ENCODE measurements around the gene SLC25A27.

DNA sequence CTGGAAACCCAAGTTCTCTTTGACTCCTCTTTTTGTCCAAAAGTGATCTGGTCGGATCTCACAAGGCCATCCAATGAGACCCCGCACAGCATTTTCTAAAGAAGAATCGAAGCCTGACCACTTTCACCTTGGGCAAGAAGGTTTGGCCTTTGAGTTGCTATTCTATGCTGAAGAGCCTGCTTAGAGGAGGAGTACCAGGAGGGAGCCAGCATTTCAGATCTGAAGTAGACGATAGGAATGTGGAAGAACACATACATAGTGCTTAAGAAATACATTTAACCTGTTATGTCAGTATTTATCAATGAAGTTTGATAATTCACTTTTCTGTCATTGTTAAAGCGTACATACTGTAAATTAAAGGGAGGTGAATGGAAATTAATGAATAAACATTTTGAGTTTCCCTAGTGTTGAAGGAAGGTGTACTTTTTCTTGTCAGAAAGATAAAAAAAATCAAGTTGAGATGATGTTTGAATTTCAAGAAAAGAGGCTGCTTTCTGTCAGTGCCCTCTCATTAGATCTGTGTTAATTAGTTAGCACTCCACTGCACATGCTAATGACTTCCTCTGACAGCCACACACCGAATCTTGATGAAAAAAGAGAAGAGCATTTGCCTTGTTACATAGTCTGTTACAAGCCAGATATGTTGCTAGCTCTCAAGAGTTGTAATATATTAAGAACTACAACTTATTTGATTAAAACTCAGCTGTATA lies 24.0 kb downstream of the SLC25A27 start:
- TF ChIP-seq, protein P1, sequence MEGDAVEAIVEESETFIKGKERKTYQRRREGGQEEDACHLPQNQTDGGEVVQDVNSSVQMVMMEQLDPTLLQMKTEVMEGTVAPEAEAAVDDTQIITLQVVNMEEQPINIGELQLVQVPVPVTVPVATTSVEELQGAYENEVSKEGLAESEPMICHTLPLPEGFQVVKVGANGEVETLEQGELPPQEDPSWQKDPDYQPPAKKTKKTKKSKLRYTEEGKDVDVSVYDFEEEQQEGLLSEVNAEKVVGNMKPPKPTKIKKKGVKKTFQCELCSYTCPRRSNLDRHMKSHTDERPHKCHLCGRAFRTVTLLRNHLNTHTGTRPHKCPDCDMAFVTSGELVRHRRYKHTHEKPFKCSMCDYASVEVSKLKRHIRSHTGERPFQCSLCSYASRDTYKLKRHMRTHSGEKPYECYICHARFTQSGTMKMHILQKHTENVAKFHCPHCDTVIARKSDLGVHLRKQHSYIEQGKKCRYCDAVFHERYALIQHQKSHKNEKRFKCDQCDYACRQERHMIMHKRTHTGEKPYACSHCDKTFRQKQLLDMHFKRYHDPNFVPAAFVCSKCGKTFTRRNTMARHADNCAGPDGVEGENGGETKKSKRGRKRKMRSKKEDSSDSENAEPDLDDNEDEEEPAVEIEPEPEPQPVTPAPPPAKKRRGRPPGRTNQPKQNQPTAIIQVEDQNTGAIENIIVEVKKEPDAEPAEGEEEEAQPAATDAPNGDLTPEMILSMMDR (IDR thresholded peaks at IDR 0.05), result no peak
- no peak for TF ChIP-seq POLR2A (IDR thresholded peaks at IDR 0.05)
